ENCODE measurements around the gene COG7. TPM values are rescaled to one million over a fixed set of nuclear protein-coding genes. Genes with fewer than 3 reads are reported as not detected.
"Not testable (repeated sequence)": the region's sequence is repeated elsewhere in the genome, so short reads cannot be mapped to it uniquely, and the experiment has no call there.

Gene COG7
- 14.8 TPM for polyA plus RNA-seq (2013, experiment 1 of 2; ENCODE audit: insufficient read length)
- polyA plus RNA-seq (2013, experiment 2 of 2; ENCODE audit: insufficient read length), result 17.7 TPM

DNA sequence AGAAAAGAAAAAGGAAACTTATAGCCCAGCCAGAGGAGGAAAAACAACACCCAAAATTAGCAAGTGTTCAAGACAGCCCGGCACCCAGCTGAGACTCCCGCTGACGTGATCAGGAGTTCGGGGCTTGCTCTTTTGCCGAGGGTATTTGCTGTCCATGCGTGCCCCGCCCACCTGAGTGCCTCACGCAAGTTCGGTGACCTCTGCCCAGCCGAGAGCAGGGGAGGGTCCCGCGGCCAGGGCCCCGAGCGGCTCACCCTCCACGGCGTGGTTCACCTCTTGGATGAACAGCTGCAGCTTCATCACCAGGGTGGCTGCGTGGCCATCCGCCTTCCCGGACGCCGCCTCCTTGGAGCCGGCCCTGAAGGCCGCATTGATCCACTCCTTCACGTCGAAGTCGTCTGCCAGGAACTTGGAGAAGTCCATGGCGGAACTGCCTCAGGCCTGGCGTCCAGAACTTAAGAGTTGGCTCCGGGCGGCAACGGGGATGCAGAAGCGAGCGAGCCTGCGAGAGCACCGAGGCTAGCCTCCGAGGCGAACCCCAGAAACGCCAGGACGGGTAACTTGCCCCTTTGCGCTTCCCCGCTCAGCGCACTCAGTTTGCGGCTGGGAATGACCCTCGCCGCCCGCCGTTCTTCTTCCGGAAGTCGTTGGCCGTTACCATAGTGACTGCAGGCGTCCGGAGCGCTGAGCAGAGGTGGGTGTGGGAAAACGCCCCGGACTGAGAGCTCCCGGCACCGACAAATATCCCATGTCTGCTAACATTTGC lies at the start of gene COG7:
COG7 (minus strand) TSS at position 618 of the 766 bp plus-strand sequence; CDS start at position 423, 195 bp downstream.
- DNase-seq, result peak; percentile 88

DNA sequence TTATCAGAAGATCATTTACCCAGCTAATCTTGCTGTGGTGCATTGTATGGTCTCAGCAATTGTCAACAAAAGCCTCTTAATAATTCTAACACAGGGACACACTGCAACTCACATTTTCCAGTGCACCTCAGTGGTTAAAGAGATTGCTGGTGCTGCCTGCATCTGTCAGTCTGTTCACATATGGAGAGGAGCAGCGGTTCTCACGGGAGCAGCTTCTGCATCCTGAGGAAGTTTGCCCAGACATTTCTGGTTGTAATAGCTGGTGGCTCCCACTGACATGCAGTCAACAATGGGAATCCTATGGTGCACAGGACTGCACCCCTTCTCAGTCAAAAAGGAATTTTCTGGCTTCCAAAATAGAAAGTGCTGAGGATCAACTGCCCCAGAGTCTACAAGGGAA lies 49.5 kb upstream of the COG7 start:
- DNase-seq, result no peak

DNA sequence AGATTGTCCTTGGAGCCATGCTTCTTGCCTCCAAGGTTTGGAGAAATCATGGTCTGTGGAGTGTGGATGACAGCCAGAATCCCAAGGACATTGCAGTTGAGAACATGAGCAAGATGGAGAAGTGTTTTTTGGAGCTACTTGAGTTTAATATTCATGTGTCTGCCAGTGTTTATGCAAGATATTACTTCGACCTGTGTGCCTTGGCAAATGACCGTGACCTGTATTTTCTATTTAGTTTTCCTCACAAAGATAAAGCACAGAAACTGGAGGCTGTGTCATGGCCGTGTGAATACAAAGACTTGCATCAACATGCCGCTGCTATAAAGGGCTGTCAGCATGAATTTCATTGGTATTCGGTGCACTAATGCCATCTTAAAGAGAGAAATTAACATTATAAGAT lies 48.3 kb upstream of the COG7 start:
- no peak for DNase-seq

DNA sequence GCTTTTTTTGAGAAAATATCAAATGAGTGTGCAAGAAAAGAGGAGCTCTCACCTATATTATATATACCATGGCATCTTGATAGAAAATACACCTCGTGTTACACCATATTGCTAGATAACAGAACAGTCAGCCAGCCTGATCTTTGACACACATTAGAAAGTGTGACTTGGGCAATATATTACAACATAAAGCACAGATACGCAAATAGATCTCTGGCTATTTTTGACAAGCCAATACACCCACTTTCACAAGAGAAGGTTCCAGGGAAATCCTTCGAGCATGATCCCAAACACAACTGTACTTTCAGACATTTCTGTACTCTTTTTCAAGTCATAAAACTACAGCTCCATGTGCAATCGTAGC lies 47.9 kb upstream of the COG7 start:
- no peak for DNase-seq

DNA sequence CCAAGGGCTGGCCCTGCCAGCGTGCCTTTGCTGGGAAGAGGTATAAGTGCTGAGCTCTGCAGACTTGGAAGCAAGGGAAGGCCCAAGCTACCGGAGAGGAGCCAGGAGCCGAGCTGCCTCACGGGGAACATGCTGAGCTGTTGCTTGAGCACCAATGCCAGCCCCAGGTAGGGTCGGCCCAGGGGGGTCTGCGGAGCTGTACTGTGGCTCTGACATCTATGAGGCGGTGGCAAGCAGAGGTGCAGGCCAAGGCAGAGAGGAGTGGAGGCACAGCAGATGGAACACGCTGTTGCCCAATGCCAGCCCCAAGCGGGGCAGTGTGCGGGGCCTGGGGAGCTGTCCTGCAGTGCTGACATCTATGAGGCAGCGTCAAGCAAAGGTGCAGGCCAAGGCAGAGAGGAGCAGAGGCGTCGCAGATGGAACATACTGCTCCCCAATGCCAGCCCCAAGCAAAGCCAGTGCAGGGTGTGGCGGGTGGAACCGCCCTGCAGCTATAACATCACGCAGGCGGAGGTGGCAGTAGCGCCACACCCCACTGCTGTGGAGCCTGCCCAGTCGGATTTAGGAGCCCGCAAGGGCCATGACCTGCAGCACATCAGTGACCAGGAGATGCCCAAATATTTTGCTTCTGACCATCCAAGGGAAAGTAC lies 47.3 kb upstream of the COG7 start:
- DNase-seq, result no peak

DNA sequence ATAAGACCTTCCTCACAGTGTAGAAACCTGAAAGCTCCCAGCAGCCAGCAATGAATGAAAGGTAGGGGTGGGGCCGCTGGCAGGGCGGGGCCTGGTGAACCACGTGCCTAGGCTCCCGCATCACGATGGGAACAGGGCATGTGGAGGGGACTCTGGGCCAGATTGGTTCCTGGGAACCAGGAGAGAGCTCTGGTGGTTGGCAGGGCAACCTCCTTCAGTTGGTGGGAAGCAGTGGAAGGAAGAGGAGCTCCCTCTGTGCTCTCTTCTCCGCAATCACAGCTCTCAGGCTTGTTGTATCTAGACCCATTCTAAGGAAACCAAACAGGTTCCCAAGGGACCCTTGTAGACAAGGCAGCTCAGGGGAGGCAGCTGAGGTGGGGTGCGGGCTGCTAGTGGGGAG lies 46.8 kb upstream of the COG7 start:
- no peak for DNase-seq

DNA sequence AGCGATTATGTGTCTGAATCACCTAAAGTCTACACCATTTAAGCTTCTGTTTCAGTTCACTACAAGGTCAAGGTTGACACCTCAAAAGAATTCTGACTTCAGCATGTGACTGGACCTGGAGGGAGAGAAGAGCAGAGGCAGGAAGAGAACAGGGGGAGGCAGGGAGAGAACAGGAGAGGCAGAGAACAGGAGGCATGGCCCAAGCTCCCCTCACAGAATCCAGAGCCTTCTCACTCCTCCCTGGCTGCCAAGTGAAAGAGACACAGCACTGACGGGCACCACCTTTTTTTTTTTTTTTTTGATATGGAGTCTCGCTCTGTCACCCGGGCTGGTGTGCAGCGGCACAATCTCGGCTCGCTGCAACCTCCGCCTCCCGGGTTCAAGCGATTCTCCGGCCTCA lies 45.9 kb upstream of the COG7 start:
- DNase-seq, result no peak

DNA sequence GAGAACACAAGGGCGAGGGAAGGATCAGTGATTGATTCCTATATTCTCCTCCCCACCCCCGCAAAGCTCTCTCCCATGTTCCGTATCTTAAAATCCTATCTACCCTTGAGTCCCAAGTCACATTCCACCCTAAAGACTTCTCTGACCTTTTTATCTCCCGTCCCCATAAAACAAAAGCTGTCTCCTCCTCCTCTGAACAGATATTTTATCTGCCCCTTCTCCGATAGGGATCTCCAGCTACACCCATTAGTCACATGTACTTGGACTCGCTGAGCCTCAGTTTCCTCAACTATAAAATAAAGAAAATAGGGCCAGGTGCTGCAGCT lies 44.5 kb upstream of the COG7 start:
- no peak for DNase-seq

DNA sequence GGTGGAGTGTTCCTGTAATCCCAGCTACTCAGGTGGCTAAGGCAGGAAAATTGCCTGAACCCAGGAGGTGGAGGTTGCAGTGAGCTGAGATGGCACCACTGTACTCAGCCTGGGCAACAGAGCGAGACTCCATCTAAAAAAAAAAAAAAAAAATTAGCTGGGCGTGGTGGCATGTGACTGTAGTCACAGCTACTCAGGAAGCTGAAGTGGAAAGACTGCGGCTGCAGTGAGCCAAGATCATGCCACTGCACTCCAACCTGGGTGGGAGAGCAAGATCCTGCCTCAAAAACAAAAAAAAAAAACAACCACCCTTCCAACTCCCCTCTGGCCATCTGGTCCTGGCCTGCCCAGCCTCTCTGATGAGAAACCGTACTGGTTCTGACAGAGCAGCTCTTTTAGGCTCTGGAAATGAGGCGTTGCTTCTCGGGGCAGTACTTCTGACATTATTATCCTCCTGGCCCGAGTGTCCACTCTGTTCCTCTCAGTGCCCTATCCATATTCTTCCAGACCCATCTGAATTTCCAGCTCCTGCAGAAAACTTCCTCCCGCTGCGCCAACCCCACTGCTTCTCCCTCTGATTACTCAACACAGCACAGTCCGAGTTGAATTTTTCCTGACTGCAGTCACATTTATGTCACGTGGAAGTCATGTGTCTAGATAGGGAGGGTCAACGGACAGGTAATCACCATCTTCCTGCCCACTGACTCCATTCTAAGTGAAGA lies 44.0 kb upstream of the COG7 start:
- DNase-seq, result peak; percentile 24

DNA sequence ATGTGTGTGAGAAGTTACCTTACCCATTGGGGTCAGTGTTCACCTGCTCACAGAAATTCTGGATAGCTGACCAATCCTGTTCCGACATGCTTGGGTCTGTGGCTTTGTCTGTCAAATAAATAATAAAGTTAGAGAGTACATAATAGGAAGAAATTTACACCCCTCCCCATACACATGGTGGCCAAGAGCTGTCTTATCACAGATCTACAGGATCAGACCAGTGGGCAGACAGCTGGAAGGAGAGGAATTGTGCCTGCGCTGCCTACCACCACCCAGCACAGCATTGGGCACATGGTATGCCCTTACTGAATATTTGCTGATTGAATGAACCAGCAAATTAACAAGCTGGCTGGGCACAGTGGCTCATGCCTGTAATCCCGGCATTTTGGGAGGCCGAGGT lies 42.7 kb upstream of the COG7 start:
- no peak for DNase-seq

DNA sequence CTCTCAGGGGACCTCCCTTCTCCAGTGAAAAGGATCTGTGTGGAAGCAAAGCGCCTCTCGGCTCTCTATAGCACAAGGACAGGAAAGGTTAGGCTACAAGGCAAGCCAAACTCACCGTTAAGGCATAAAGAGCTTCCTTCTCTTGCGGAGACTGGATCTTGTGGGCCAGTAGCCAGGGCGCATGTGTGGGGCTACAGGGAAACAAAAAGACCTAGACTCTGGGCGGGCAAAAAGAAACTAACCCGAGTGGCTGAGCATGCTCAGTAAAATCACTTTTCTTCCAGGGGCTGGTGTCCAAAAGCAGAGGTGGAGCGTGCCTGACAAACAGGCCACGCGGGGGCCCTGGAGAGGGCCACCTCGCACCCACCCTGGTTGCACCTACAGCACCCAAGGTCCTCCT lies 41.2 kb upstream of the COG7 start:
- no peak for DNase-seq

DNA sequence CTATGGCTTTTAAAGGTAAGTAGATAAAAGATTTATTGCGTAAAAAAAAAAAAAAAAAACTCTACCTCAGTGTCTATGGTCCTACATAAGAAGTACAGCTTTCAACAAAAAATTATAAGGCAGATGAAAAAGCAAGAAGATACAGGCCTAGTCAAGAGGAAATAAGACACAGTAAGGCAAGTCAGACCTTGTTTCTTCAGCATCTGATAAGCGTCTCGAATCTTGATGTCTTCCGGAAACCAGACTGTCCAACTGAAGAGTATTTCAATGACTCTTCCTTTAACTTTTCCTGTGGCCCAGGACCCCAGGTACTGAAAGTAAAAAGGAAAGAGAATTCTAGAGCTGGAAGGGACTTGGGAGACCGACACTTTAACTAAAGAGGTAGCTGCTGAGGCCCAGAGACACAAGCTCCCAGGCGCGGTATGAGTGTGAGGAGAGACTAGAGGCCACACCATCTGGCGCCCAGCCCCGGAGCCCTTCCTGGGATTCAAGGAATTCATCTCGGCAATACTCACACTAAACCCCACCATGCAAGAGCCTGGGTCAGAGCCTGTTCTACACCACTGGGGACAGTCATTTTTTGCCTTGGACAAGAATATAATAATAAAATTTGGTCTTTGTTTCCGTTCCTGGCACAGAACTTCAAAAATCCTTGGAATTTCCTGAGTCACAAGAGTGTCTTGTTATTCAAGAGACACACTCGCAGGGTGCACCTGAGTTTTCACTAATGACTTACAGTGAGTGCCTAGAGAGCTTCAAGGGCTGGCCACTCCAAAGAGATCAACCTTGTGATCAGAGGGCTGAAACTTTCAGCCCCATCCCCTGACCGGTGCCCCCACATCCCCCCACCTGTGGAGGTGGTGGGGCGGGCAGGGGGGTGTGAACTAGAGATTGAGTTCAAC lies 38.8 kb upstream of the COG7 start:
- peak; percentile 35 for DNase-seq

DNA sequence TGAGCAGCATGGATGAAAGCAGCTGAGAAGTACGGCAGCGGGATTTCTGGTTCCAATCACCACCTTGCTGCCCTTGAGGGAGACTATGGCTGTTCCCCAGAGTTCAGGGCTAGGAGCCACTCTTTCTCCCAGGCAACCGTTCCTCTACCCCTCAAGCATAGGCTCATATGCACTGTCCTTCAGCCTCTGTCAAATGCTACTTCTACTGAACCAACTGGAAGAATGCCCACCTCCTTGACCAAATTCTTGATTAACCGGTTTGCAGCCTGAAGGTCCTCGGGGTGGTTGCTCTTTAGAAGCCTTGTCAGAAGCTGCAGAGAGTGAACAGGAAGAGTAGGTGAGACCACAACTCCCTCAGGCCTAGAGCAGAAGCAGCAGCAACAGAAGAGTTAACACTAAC lies 33.5 kb upstream of the COG7 start:
- DNase-seq, result no peak

DNA sequence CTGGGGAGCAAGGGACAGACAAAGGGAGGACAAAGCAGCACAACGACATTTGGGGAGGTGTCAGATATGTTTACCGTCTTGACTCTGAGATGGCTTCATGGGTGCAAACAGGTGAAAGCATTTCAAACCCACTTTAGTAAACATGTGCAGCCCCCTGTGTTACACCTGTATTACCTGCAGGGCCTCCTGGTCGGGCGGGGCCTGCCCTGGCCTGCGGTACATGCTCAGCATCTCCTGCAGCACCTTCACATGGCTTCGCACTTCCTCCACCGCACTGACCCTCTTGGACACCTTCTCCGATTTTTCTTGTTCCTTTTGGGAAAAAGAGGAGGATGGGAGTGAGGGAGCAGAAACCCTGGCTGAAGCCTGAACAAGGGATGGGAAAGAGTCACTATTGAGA lies 32.9 kb upstream of the COG7 start:
- no peak for DNase-seq

DNA sequence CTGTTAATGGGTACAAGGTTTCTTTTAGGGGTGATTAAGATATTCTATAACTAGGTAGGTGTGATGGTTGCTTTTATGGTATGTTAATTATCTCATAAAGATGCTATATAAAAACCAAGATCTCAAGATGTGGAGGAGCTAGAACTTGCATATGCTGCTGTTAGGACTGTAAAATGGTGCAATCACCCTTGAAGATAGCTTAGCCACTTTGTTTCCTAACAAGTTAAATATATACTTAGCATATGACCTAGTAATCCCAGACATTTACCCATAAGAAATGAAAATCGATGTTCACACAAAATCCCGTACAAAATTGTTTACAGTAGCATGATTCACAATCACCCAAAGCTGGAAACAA lies 32.2 kb upstream of the COG7 start:
- DNase-seq, result no peak

DNA sequence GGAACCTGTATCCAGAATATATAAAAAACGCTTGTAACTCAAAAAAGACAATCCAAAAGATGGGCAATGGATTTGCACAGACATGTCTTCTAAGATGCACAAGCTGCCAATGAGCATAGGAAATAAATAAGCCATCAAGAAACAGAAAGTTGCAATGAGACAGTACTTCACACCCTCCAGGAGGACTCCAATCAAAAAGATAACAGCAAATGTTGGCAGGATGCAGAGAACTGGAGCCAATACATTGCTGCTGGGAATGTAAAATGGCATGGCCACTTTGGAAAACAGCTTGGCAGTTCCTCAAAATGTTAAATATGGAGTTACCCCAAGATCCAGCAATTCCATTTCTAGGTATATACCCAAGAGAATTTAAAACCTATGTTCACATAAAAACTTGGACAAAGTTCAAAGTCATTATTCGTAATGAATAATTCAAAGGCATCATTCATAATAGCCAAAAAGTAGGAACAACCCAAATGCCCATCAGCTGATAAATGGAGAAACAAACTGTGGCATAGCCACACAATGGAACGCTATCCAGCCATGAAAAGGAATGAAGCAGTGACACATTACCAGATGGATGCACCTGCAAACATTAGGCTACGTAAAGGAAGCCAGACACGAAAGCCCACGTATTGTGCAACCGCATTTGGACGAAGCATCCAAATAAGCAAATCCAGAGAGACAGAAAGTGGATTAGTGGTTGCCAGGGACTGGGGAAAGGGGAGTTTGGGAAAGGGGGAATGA lies 31.7 kb upstream of the COG7 start:
- DNase-seq, result no peak

DNA sequence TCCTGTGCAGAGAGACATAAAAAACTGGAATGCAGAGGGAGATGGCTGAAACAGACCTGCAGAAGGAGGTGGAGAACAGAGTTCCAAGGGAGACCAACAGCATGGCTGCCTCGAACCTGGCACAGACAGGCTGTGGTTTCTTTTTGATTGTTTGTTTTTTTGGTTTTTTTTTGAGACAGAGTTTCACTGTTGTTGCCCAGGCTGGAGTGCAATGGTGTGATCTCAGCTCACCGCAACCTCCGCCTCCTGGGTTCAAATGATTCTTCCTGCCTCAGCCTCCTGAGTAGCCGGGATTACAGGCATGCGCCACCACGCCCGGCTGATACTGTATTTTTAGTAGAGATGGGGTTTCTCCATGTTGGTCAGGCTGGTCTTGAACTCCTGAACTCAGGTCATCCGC lies 30.5 kb upstream of the COG7 start:
- not testable (repeated sequence) for DNase-seq

DNA sequence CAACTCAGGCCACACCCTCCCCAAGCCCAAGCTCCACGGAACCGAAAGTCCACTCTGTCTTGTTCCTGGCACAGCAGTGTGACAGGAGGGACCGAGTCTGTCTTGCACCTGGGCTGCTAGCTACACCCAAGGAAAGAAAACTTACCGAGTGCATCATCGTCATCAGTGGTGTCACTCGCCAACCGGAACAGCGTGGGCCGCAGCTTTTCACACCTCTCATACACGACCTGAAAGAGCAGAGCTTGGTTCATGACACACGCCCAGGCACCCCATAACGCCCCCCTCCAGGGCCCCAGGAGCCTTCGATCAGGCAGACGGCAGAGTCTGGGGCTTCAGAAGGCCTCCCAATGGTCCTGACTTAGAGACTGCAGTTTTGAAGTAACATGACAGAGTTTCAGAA lies 29.8 kb upstream of the COG7 start:
- DNase-seq, result no peak

DNA sequence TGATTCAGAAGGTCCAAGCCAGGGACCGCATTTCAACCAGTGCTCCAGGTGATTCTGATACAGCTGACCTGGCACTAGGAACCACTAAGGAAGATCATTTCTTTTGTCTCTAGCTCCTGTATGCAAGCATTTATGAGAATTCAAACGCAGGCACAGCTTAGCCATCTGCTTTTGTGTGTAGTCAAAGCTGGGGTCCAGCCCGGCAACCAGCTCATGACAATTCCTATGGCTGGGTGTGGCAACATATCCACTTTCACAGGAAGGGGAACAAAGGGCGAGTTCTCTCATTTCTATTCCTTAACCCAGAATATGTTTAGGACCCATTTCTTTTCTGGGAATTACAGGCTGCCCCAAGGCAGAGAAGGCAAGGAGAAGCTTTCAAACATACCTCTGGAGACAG lies 27.3 kb upstream of the COG7 start:
- DNase-seq, result no peak

DNA sequence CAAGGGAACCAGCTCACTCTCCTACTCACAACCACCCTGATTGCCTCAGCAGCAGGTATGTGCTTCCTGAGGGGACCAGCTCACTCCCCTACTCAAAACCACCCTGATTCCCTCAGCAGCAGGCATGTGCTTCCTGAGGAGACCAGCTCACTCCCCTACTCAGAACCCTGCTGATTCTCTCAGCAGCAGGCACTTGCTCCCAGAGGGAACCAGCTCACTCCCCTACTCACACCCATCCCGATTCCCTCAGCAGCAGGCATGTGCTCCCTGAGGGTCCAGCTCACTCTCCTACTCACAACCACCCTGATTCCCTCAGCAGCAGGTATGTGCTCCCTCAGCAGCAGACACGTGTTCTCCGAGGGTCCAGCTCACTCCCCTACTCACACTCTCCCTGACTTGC lies 26.1 kb upstream of the COG7 start:
- no peak for DNase-seq

DNA sequence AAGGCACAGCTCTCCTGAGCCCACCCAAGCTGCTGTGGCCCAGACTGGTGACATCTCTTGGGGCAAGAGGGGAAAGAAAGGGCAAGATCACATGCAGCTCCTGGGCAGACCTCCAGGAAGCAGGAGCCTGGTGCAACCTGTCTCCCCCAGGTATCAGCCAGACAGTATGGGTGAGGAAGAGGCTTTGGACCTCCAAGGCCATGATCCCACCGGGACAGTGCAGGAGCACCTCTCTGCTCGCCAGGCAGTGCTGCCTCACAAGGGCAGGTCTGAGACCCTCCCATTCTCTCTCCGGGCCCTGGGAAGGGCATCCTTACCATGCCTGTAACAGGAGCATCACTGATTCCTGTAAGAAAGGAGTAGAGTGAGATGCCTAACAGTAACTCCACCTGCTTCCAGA lies 25.6 kb upstream of the COG7 start:
- DNase-seq, result no peak

DNA sequence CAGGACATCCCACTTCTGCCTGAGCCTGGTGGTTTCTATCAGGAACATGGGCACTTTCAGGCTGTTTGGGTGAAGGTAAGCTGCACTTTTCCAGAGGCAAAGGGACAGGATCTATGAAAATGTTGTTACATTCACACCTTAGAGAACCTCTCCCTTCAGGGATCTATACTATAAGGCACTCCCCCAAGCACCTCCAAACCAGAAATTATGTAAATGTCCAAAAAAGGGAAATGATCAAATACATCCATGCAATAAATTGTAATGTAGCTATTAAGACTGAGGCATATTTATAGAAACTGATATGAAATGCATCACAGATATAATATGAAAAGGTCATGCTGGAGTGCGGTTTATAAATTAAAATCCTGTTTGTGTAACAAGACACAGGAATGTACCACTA lies 23.3 kb upstream of the COG7 start:
- DNase-seq, result no peak
